Inflammatory macrophage (primary cell): ENCODE data around the gene DMXL1.
"Not testable (repeated sequence)": the region's sequence is repeated elsewhere in the genome, so short reads cannot be mapped to it uniquely, and the experiment has no call there.

Experiments used
- DNase-seq, 2 donors: peaks; one replicate each; pipeline ENCODE4 v3.0.0-alpha.2; 2020 to 2022

DMXL1 gene

GRCh38 chr5:119071561-119071995 lies 691 bp downstream of the DMXL1 start:
- DNase-seq: no peak

GRCh38 chr5:119072496-119072895 lies 1.6 kb downstream of the DMXL1 start:
- no peak for DNase-seq

GRCh38 chr5:119073746-119074337 lies 3.0 kb downstream of the DMXL1 start:
- not testable (repeated sequence) for DNase-seq

GRCh38 chr5:119074419-119074818 lies 3.5 kb downstream of the DMXL1 start:
- DNase-seq: peak in 1 of 2 donors; percentile 45

GRCh38 chr5:119075269-119075668 lies 4.4 kb downstream of the DMXL1 start:
- not testable (repeated sequence) for DNase-seq

GRCh38 chr5:119076080-119076479 lies 5.2 kb downstream of the DMXL1 start:
- DNase-seq: no peak

GRCh38 chr5:119077444-119077843 lies 6.6 kb downstream of the DMXL1 start:
- no peak for DNase-seq

GRCh38 chr5:119078071-119078846 lies 7.4 kb downstream of the DMXL1 start:
- DNase-seq: no peak

GRCh38 chr5:119078861-119079260 lies 8.0 kb downstream of the DMXL1 start:
- DNase-seq: no peak

- DNase-seq: no peak
Measured at GRCh38 chr5:119079318-119079921, 8.5 kb downstream of the DMXL1 start.

GRCh38 chr5:119080936-119081335 lies 10.0 kb downstream of the DMXL1 start:
- no peak for DNase-seq

GRCh38 chr5:119082691-119083090 lies 11.8 kb downstream of the DMXL1 start:
- no peak for DNase-seq

GRCh38 chr5:119083679-119084078 lies 12.8 kb downstream of the DMXL1 start:
- no peak for DNase-seq

GRCh38 chr5:119088438-119088837 lies 17.6 kb downstream of the DMXL1 start:
- no peak for DNase-seq

- peak; percentile 12 to 36 for DNase-seq
Measured at GRCh38 chr5:119095611-119096010, 24.7 kb downstream of the DMXL1 start.

GRCh38 chr5:119105971-119106370 lies 35.1 kb downstream of the DMXL1 start:
- no peak for DNase-seq

GRCh38 chr5:119112151-119112550 lies 41.3 kb downstream of the DMXL1 start:
- no peak for DNase-seq

- DNase-seq: no peak
Measured at GRCh38 chr5:119117237-119117636, 46.4 kb downstream of the DMXL1 start.

- no peak for DNase-seq
Measured at GRCh38 chr5:119118000-119118399, 47.1 kb downstream of the DMXL1 start.

- DNase-seq: no peak
Measured at GRCh38 chr5:119120893-119121292, 50.0 kb downstream of the DMXL1 start.

- DNase-seq: not testable (repeated sequence)
Measured at GRCh38 chr5:119122474-119122873, 51.6 kb downstream of the DMXL1 start.

- no peak for DNase-seq
Measured at GRCh38 chr5:119123280-119123679, 52.4 kb downstream of the DMXL1 start.

GRCh38 chr5:119129770-119130169 lies 58.9 kb downstream of the DMXL1 start:
- DNase-seq: no peak
